GM18499 (cell line): ENCODE data around the gene VIT.
"Not testable (repeated sequence)": the region's sequence is repeated elsewhere in the genome, so short reads cannot be mapped to it uniquely, and the experiment has no call there.

Experiments used
- ATAC-seq: cut with Tn5 transposase; IDR thresholded peaks from one replicate; pipeline ENCODE4 v1.9.1; 2021; ENCODE audit warnings: moderate number of reproducible peaks; ENCODE audit not compliant: insufficient read depth, unreplicated experiment

The VIT gene

GRCh38 chr2:36797324-36798070, 101.0 kb downstream of the VIT start:
- no peak for ATAC-seq

GRCh38 chr2:36798724-36799123, 102.2 kb downstream of the VIT start:
- no peak for ATAC-seq

GRCh38 chr2:36800381-36800780, 103.9 kb downstream of the VIT start:
- no peak for ATAC-seq

DNA sequence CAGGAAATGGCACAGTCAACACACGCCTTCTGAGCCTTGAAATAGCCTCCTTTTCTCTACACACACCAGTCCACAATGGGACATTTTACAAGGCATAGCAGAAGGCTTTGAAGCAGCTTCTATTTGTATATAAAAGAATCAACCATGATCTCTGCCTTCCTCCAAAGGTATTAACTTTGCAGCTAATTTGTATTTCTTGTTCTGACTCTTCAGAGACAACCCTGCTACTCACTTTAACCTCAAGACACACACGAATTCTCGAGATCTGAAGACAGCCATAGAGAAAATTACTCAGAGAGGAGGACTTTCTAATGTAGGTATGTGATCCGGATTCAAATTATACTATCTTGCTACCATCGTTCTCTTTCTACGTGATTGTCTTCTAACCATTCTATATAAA, 104.6 kb downstream of the VIT start:
- no peak for ATAC-seq

GRCh38 chr2:36802952-36803351, 106.4 kb downstream of the VIT start:
- no peak for ATAC-seq

GRCh38 chr2:36805635-36806224, 109.2 kb downstream of the VIT start:
- no peak for ATAC-seq

- ATAC-seq = no peak
Measured at GRCh38 chr2:36807223-36807886, 110.8 kb downstream of the VIT start.

DNA sequence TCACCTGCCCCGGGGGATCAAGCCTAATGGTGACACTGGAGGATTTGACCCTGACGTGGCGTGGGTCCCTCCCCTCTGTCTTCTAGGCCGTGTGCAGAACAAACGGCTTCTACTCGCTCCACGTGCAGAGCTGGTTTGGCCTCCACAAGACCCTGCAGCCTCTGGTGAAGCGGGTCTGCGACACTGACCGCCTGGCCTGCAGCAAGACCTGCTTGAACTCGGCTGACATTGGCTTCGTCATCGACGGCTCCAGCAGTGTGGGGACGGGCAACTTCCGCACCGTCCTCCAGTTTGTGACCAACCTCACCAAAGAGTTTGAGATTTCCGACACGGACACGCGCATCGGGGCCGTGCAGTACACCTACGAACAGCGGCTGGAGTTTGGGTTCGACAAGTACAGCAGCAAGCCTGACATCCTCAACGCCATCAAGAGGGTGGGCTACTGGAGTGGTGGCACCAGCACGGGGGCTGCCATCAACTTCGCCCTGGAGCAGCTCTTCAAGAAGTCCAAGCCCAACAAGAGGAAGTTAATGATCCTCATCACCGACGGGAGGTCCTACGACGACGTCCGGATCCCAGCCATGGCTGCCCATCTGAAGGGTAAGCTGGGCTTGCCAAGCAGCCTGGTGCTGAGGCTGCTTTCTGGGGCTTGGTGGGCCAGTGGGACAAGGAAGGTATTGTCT, 112.0 kb downstream of the VIT start:
- no peak for ATAC-seq

- ATAC-seq = no peak
Measured at GRCh38 chr2:36809069-36809445, 112.5 kb downstream of the VIT start.

DNA sequence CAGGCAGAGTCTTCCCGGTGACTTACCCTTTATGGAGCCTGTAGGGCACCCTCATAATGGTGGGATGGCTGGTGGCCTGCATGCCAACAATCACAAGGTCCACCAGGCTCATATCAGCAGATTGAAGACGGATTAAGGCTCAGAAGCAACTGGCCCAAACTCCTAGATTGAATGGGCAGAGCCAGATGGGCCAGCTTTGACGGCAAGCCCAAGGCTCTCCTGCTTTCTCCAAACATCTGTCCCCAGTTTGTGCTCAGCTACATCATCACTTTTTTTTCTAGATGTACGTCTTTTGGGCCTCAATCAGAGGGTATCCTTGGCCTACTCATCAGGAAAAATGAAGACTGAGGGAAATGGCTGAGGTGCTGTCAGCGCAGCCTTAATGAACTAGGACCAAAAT, 114.6 kb downstream of the VIT start:
- no peak for ATAC-seq

GRCh38 chr2:36812196-36812595, 115.7 kb downstream of the VIT start:
- no peak for ATAC-seq

DNA sequence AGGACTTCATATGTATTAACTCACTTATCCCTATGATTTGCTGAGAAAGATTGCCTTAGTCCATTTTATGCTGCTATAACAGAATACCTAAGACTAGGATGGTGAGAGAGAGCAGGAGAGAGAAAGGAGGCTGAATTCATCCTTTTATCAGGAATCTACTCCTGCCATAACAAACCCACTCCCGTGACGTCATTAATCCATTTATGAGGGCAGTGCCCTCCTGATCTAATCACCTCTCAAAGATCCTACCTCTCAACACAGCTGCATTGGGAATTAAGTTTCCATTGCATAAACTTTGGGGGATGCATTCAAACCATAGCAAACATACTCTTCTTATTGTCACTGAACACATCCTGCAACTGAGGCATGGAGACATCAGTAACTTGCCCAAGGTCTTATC, 122.0 kb downstream of the VIT start:
- ATAC-seq = no peak

GRCh38 chr2:36819095-36819711, 122.7 kb downstream of the VIT start:
- ATAC-seq = no peak

- no peak for ATAC-seq
Measured at GRCh38 chr2:36820942-36821605, 124.6 kb downstream of the VIT start.

- no peak for ATAC-seq
Measured at GRCh38 chr2:36823862-36824261, 127.4 kb downstream of the VIT start.

DNA sequence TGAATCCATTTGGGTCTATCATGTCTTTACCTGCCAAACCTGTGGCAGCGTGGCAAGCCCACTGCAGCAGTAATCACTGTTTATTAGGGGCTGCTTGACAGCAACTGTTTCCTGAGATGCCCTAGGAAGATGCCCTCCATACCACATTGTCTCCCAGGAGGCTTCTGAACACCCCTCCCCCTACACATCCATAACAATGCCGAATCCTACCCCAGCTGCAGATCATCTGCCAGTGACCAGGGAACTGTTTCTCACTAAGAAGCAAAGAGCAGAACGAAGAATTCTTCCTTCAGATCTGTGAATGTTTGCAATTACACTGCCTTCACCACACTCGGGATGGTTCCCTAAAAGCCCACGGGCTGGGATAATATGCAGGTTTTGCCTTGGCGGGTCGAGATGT, 127.8 kb downstream of the VIT start:
- no peak for ATAC-seq

- not testable (repeated sequence) for ATAC-seq
Measured at GRCh38 chr2:36824683-36825082, 128.2 kb downstream of the VIT start.

- ATAC-seq = no peak
Measured at GRCh38 chr2:36831185-36831584, 134.7 kb downstream of the VIT start.

GRCh38 chr2:36834203-36834602, 137.7 kb downstream of the VIT start:
- ATAC-seq = no peak
